Measurements from ENCODE around the gene LYPD4.

The LYPD4 gene

DNA sequence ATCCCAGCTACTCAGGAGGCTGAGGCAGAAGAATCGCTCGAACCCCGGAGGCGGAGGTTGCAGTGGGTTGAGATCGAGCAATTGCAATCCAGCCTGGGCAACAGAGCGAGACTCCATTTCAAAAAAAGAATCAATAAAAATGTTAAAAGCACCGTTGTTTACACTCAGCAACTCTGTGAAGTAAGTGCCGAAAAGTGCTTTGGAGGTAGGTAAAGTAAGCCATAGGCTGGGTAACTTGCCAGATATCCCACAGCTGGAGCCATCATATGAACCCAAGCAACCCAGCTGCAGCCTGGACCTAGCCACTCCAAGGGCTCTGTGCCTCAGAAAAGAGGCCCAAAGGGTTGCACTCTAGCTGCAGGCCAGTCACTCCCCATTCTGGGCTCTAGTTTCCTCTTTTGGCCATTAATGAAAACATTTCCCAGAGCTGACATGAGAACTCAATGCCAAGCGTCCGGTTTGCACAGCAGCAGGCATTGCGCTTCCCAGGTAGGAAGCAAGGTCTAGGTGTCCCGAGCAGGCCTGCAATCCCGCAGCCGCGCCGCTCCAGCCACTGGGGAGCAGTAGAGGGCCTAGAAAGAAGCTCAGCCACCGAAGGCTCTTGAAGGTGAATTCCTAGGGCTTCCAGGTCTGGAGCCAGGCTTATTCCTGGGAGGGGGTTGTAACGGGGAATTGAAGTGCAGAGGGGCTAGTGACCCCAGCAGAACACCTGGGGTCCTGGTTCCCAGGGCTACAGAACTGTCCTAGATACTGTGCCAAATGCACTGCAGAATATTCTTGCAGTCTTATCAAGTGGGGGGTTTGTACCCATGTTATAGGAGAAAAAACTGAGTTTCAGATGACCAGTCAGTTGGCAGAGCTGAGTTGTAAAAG, 28.5 kb upstream of the LYPD4 start:
- peak; percentile 65 for DNase-seq

GRCh38 chr19:41872384-41872774, 27.9 kb upstream of the LYPD4 start:
- no peak for DNase-seq

DNA sequence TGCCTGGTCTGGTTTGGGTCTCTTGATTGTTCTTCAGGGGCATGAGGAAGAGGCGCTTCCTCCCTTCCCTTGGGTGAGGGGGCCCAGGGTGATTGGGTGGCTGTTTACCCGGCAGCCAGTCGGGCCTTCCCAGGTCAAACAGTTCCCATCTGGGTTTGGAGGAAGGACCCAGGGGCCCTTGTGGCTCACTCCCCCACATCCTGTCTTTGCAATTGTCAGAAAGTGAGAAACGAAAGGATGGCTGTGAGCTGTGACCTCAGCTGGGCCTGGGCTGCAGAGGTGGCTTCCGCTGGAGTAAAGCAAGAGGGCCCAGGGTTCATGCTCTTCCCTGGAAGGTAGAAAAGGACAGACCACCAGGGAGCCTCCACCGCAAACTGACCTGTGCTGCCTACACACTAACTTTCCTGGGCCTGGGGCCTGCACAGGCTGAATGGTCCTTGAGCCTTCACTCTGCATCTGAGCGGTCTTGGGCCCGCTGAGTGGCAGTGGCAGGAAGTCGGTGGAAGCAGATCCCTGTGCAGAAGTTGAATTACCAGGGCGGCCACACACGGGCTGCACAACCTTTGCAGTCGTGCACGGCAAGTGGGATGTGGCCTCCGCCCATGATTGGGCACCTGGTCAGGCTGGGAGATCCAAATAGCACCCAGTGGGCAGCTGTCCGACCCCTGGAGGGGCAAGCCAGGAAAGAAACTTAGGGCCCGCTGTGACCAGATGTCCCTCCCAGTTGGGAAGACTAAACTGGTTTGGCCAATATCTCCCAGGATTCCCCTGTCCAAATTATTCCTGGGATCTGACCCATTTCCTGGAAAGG, 27.3 kb upstream of the LYPD4 start:
- DNase-seq: peak; percentile 58

- DNase-seq: no peak
Observed at GRCh38 chr19:41870401-41870873, 26.0 kb upstream of the LYPD4 start.

DNA sequence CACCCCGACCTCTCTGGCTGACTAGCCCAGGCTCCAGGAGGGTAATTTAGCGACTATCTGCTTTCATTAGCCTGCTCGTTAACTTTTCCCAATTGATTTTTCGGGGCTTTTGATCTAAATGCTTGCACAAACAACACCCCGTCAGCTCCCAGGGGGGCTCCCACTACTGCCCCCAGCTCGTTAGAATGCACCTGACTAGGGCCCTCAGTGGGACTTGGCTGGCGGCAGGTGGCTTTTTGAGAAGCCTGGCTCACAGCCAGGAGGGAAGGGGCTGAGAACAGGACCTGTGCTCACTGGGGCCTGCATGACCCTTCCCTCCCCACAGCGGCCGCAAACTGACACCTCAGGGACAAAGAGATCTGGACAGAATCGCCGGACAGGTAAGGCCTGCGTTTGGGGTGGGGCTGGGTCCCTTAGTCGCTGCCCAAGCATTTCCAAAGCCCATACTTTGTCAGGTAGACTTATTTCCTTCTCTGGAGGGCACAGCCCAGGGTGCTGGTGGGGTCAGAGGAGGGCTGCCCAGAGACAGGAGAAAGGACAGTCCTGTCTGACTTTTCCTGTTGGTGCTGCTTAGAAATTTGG, 25.0 kb upstream of the LYPD4 start:
- DNase-seq: no peak

GRCh38 chr19:41868989-41869300, 24.5 kb upstream of the LYPD4 start:
- no peak for DNase-seq

DNA sequence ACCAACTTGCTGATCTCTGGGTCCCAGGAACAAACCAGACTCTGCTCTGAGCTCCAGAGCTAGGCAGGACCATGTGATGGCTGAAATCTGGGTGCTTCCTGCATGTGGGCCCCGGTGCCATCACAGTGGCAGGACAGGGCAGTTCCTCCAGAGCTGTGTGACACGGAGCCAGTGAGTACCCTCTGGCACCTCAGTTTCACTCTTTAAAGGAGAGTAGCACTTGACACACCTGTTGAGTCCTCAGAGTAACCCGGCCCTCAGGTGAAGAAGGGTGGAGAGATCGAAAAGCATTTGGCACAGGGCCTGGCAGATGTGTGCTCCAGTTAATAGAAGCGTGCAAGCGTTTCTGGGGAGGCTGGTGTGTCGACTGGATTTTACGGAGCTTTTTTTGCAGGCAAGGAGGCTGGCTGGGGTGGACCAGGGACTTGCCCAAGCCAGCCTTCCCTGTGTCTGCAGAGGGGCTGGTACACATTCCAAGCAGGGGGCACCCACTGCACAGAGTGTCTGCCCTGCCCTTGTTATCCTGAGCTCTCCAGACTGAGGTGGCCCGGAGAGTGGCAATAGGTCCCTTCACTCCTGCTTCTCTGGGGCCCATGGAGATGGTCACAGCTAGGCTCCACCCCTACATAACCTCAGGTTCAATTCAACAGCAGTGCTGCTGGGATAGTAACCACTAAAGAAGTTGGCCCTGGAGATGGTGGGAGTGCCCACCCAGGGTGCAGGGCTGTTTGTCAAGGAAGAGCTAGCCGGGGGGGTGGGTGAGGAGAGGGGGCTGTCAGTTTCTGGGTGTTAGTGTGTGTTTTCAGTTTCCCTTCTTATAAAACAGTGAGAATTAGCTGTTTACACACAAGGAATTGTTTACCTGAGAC, 23.9 kb upstream of the LYPD4 start:
- no peak for DNase-seq

DNA sequence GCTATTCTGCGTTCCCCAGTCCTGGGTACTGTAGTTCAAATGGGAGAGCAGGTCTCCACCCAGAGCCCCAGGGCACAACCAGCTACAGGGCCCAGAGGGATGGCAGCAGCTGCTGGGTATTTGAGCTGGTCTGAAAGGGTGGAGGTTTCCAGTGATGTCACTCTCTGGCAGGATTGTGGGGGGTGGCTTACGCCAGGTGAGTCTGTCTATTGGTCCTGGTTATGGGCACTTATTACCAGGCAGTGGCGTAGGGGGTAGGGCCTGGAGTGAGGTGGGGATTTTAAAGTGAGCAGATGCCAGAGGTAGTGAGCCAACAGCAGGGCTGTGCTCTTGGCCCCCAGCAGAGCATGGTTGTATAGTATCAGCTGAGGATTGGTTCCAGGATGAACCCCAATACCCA, 21.8 kb upstream of the LYPD4 start:
- no peak for DNase-seq

DNA sequence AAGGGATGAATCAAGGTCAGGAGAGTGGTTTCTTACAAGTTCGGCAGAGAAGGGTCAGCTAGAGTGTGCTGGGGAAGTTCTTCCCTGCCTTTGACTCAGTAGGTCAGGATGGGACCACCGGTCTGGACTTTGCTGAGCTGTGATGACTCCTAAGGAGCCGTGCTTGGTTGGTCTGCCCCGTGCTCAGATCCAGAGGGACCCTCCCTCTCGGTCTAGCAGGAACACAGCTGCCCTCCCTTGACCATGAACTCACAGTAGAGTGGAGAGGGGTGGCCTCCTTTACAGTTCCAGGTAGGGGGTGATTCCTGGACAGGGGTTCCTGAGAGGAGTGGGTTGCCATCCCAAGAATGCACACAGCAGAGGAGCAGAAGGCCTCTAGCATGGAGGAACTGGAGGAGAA, 19.9 kb upstream of the LYPD4 start:
- DNase-seq: no peak

- DNase-seq: no peak
Observed at GRCh38 chr19:41863209-41863931, 18.9 kb upstream of the LYPD4 start.

DNA sequence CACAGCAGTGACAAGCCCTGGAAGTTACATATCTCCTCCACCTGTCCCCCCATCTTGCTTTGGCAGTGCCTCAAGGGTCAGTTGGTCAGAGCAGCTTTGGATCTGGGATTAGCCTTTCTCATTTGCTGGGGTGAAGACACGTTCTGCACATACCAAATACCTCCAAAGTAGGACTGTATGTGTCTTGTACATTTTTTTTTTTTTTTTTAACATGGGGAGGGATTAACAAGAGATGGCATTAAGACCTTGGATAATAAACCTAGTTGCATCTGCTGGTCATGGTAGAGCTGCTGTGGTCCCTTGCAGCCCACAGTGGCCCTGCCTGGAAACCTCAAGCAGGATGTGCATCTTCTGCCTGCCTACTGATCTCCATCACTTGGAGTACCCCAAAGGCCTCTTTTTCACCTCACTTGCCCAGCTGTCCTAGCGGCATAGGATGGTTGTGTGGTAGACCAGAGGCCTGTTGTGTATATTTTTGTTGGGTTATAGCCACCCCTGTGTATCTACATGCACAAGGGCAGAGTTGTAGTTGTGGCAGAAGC, 18.0 kb upstream of the LYPD4 start:
- DNase-seq: no peak

DNA sequence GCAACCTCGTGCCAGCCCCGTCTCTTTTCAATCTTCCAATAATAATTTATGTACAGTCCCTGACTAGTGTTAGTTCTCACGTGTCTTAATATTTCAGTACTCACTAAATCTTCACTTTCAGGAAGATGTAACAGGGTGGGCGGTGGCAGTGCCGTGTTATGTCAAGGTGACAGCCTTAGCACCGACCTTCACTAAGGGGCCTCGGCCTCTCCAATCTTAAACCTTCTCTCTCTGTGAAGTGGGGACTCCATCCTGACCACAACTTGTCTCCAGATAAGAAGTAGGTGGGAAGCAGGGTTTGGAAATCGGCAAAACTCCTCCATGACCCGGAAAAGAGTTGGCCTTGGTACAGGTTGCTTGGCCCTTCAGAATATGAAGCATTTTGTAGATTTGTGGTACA, 17.4 kb upstream of the LYPD4 start:
- DNase-seq: no peak

GRCh38 chr19:41861116-41861768, 16.8 kb upstream of the LYPD4 start:
- no peak for DNase-seq

GRCh38 chr19:41860419-41861115, 16.1 kb upstream of the LYPD4 start:
- no peak for DNase-seq

GRCh38 chr19:41859618-41860418, 15.3 kb upstream of the LYPD4 start, which contains the start of gene RPS19:
Gene RPS19 (plus strand): TSS chr19:41860255. CDS start chr19:41860775, 520 bp downstream.
- DNase-seq: peak; percentile 97

- DNase-seq: no peak
Observed at GRCh38 chr19:41859213-41859617, 14.7 kb upstream of the LYPD4 start.

GRCh38 chr19:41853768-41854167, 9.3 kb upstream of the LYPD4 start:
- no peak for DNase-seq

GRCh38 chr19:41853344-41853743, 8.9 kb upstream of the LYPD4 start:
- DNase-seq: no peak

DNA sequence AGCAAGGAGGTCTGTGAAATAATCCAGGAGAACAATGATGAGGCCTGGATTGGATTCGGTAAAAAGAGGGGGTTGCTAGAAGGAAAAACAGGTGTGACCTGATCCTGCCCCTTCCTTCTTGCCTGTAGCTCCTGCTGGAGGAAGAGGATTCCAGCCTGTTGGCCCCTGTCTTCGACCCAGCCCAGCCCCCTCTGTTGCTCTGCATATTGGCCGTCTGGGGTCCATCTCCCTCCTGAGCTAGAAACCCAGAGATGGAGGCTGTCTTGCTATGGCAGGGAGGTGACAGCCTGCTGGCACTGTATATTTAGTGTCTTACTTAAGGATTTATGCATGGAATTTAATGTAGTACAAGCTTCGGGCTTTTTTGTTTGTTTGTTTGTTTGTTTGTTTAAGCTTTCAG, 7.0 kb upstream of the LYPD4 start:
- no peak for DNase-seq

GRCh38 chr19:41850381-41850780, 5.9 kb upstream of the LYPD4 start:
- DNase-seq: no peak
